BLaER1 (cell line): ENCODE data around the gene CNDP2.

Experiments
- H3K27ac ChIP-seq: shearing (Covaris generic); formaldehyde crosslinking; 2 replicates; pipeline ENCODE4 v1.8.1; 2022
- H3K27me3 ChIP-seq: shearing (Covaris generic); formaldehyde crosslinking; 2 replicates; pipeline ENCODE4 v1.8.1; 2022
- H3K36me3 ChIP-seq: shearing (Covaris generic); formaldehyde crosslinking; 2 replicates; pipeline ENCODE4 v1.8.1; 2022
- H3K4me1 ChIP-seq: shearing (Covaris generic); formaldehyde crosslinking; 2 replicates; pipeline ENCODE4 v1.8.1; 2022
- H3K4me2 ChIP-seq: shearing (Covaris generic); formaldehyde crosslinking; 2 replicates; pipeline ENCODE4 v1.8.1; 2022
- H3K4me3 ChIP-seq: shearing (Covaris generic); formaldehyde crosslinking; 2 replicates; pipeline ENCODE4 v1.8.1; 2022
- H3K9ac ChIP-seq: shearing (Covaris generic); formaldehyde crosslinking; 2 replicates; pipeline ENCODE4 v1.8.1; 2022
- H3K9me3 ChIP-seq: shearing (Covaris generic); formaldehyde crosslinking; 2 replicates; pipeline ENCODE4 v1.8.1; 2022
- H4K20me1 ChIP-seq: shearing (Covaris generic); formaldehyde crosslinking; 2 replicates; pipeline ENCODE4 v1.8.1; 2022
- Cebpa-rat ChIP-seq: shearing (Covaris generic); IDR thresholded peaks from 2 replicates; pipeline ENCODE4 v1.8.1; 2022

Gene CNDP2

GRCh38 chr18:74507097-74507881 is 11.1 kb downstream of the CNDP2 start:
- Histone ChIP-seq H3K4me2 (no peak overlapping the region), H3K9me3 (no peaks in the 10 kb centered on the region), H3K27me3 (no peaks in the 10 kb centered on the region), H3K9ac (no peak overlapping the region), H3K27ac (no peak overlapping the region; the same call in 1 of the 2 replicates), H3K4me3 (no peak overlapping the region), H3K4me1 (peaks cover 5% of the 10 kb centered on the region; the same call in 1 of the 2 replicates), H3K36me3 (peaks cover 100% of the 10 kb centered on the region), H4K20me1 (peaks cover 55% of the 10 kb centered on the region)
- no peak for TF ChIP-seq Cebpa-rat

DNA sequence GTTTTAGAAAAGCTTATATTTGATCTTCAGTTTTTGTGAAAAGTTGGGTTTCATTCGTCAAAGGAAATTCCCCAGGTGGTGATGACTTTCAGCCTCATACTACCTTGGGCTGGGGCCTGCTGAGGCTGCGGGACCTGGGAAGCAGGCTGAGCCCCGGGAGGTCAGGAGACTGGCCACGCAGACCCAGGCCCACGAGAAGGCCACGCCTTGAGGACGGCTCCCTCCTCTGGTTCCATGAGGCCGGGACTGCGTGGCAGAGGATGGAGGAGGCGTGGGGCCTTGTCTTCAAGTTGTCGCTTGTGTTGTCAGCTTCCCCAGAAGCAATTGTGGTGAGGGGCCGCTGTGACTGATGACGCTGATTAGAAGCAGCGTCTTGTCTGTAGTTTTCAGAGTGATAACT is 11.8 kb downstream of the CNDP2 start:
- no peak overlapping the region for H3K4me3 ChIP-seq
- no peak for TF ChIP-seq Cebpa-rat
- no peaks in the 10 kb centered on the region for H3K27me3 ChIP-seq
- H3K9me3 ChIP-seq: no peaks in the 10 kb centered on the region
- H3K27ac ChIP-seq: no peak overlapping the region
- no peak overlapping the region for H3K4me2 ChIP-seq
- no peak overlapping the region for H3K9ac ChIP-seq
- peaks cover 61% of the 10 kb centered on the region for H4K20me1 ChIP-seq
- H3K4me1 ChIP-seq: peaks cover 5% of the 10 kb centered on the region; the same call in 1 of the 2 replicates
- H3K36me3 ChIP-seq: peaks cover 100% of the 10 kb centered on the region

GRCh38 chr18:74508366-74508765 is 12.2 kb downstream of the CNDP2 start:
- Histone ChIP-seq H3K27me3 (no peaks in the 10 kb centered on the region), H3K9ac (no peak overlapping the region), H3K36me3 (peaks cover 100% of the 10 kb centered on the region), H3K9me3 (no peaks in the 10 kb centered on the region), H3K4me2 (no peak overlapping the region), H3K4me3 (no peak overlapping the region), H3K4me1 (peaks cover 5% of the 10 kb centered on the region; the same call in 1 of the 2 replicates), H4K20me1 (peaks cover 65% of the 10 kb centered on the region), H3K27ac (0 out of 2 replicates have a peak overlapping the region, but pooled peaks have one; percentile 9)
- TF ChIP-seq Cebpa-rat: no peak

GRCh38 chr18:74508821-74509225 is 12.7 kb downstream of the CNDP2 start:
- Histone ChIP-seq H3K4me1 (peaks cover 5% of the 10 kb centered on the region; the same call in 1 of the 2 replicates), H3K4me3 (no peak overlapping the region), H3K36me3 (peaks cover 100% of the 10 kb centered on the region), H3K27ac (0 out of 2 replicates have a peak overlapping the region, but pooled peaks have one; percentile 9), H3K9ac (no peak overlapping the region), H3K9me3 (no peaks in the 10 kb centered on the region), H4K20me1 (peaks cover 70% of the 10 kb centered on the region), H3K4me2 (no peak overlapping the region), H3K27me3 (no peaks in the 10 kb centered on the region)
- no peak for TF ChIP-seq Cebpa-rat

GRCh38 chr18:74509856-74510769 is 13.9 kb downstream of the CNDP2 start:
- Histone ChIP-seq H3K27me3 (no peaks in the 10 kb centered on the region), H3K9ac (no peak overlapping the region), H3K36me3 (peaks cover 100% of the 10 kb centered on the region), H4K20me1 (peaks cover 77% of the 10 kb centered on the region), H3K4me3 (no peak overlapping the region), H3K4me1 (peaks cover 5% of the 10 kb centered on the region; the same call in 1 of the 2 replicates), H3K27ac (no peak overlapping the region), H3K4me2 (no peak overlapping the region), H3K9me3 (no peaks in the 10 kb centered on the region)
- TF ChIP-seq Cebpa-rat: no peak

- Histone ChIP-seq H3K4me2 (no peak overlapping the region), H3K4me1 (peaks cover 5% of the 10 kb centered on the region; the same call in 1 of the 2 replicates), H3K27ac (no peak overlapping the region), H3K27me3 (no peaks in the 10 kb centered on the region), H3K4me3 (no peak overlapping the region), H3K9me3 (no peaks in the 10 kb centered on the region), H3K9ac (no peak overlapping the region), H3K36me3 (peaks cover 100% of the 10 kb centered on the region), H4K20me1 (peaks cover 83% of the 10 kb centered on the region)
- TF ChIP-seq Cebpa-rat: no peak
These were observed 14.6 kb downstream of the CNDP2 start for GRCh38 chr18:74510770-74511095.

- H3K36me3 ChIP-seq: peaks cover 100% of the 10 kb centered on the region
- H3K9me3 ChIP-seq: no peaks in the 10 kb centered on the region
- H3K4me3 ChIP-seq: no peak overlapping the region
- peaks cover 5% of the 10 kb centered on the region; the same call in 1 of the 2 replicates for H3K4me1 ChIP-seq
- no peak for TF ChIP-seq Cebpa-rat
- H3K9ac ChIP-seq: no peak overlapping the region
- no peak overlapping the region for H3K4me2 ChIP-seq
- no peaks in the 10 kb centered on the region for H3K27me3 ChIP-seq
- H4K20me1 ChIP-seq: peaks cover 81% of the 10 kb centered on the region
- H3K27ac ChIP-seq: no peak overlapping the region
These were observed 15.7 kb downstream of the CNDP2 start for GRCh38 chr18:74511823-74512222.

DNA sequence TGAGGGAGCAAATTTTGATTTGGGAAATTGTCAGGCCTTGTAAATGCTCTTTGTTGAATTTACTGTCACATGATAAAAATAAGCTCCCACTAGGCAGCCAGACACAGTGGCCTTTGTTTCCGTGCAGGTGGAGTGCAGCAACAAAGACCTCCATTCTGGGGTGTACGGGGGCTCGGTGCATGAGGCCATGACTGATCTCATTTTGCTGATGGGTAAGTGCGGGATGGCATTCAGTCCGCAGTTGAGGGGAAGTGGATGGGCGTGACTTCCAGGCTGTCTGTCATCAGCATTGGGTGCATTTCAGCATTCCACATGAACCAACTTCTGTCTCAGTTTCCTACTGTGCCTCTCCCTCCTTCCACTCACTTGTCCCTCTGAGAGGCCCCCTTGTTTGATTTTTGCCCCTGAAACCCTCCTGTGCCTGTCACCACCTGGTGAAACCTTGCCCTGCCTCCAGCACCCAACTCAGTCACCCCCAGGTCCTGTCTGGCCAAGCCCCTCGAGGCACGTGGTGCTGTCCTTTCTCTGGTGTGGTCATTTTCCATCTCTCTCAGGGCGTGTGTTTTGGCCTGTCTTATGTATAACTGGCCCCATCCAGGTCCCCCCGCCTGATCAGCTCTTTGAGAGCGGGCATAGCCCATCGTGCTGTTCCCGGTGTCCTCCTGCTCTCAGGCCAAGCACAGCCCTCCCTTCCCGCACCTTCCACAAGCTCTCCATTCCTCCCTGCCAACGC is 16.3 kb downstream of the CNDP2 start:
- H3K36me3 ChIP-seq: peaks cover 100% of the 10 kb centered on the region
- TF ChIP-seq Cebpa-rat: no peak
- H3K4me3 ChIP-seq: no peak overlapping the region

DNA sequence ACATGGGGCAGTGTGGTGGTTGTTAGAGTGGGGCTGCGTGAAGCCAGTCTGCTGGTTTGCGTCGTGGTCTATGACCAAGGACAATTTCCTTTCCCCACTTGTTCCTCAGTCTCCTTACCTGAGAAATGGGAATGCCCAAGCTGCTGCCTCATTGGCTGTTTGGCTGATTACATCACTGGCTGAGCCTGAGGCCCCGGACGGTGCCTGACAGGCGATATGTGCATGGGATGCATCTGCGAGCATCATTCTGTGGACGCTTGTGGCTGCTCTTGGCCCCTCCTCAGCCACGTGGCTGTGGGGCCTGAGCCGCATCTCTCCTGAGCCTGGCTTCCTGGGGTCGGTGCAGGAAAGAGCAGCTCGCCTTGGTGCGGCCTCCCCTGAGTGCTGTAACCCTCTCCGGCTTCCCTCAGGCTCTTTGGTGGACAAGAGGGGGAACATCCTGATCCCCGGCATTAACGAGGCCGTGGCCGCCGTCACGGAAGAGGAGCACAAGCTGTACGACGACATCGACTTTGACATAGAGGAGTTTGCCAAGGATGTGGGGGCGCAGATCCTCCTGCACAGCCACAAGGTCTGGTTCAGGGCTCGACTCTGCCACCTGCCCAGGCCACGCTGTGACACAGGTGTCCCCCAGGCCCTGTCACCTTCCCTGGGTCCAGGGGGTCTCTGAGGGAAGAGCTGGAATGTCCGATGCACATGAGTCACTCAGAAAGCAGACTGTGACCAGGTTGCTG is 17.2 kb downstream of the CNDP2 start:
- Histone ChIP-seq H3K4me2 (no peak overlapping the region), H3K4me1 (peaks cover 5% of the 10 kb centered on the region; the same call in 1 of the 2 replicates), H3K27me3 (no peaks in the 10 kb centered on the region), H3K4me3 (no peak overlapping the region), H4K20me1 (peaks cover 66% of the 10 kb centered on the region), H3K36me3 (peaks cover 100% of the 10 kb centered on the region), H3K9ac (no peak overlapping the region), H3K9me3 (no peaks in the 10 kb centered on the region), H3K27ac (no peak overlapping the region)
- no peak for TF ChIP-seq Cebpa-rat

More for the DNA sequence above, 16.3 kb downstream of the CNDP2 start:
- Histone ChIP-seq H3K9me3 (no peaks in the 10 kb centered on the region), H3K9ac (no peak overlapping the region), H3K4me2 (no peak overlapping the region), H3K27me3 (no peaks in the 10 kb centered on the region), H3K27ac (no peak overlapping the region), H4K20me1 (peaks cover 74% of the 10 kb centered on the region), H3K4me1 (peaks cover 5% of the 10 kb centered on the region; the same call in 1 of the 2 replicates)
